ENCODE results near the gene C12orf57.

DNA sequence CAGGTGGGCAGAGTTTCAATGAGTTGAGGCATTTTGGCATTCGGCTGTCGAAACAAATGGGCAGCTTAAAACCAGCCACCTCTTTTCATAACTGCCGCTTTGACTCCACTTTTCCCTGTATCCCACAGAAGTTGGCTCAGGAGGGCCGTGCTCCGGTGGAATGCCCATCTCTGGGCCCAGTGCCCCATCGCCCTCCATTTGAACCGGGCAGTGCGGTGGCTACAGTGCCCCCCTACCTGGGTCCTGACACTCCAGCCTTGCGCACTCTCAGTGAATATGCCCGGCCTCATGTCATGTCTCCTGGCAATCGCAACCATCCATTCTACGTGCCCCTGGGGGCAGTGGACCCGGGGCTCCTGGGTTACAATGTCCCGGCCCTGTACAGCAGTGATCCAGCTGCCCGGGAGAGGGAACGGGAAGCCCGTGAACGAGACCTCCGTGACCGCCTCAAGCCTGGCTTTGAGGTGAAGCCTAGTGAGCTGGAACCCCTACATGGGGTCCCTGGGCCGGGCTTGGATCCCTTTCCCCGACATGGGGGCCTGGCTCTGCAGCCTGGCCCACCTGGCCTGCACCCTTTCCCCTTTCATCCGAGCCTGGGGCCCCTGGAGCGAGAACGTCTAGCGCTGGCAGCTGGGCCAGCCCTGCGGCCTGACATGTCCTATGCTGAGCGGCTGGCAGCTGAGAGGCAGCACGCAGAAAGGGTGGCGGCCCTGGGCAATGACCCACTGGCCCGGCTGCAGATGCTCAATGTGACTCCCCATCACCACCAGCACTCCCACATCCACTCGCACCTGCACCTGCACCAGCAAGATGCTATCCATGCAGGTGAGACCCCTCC lies 5.2 kb upstream of the C12orf57 start:
- TF ChIP-seq, protein P1, sequence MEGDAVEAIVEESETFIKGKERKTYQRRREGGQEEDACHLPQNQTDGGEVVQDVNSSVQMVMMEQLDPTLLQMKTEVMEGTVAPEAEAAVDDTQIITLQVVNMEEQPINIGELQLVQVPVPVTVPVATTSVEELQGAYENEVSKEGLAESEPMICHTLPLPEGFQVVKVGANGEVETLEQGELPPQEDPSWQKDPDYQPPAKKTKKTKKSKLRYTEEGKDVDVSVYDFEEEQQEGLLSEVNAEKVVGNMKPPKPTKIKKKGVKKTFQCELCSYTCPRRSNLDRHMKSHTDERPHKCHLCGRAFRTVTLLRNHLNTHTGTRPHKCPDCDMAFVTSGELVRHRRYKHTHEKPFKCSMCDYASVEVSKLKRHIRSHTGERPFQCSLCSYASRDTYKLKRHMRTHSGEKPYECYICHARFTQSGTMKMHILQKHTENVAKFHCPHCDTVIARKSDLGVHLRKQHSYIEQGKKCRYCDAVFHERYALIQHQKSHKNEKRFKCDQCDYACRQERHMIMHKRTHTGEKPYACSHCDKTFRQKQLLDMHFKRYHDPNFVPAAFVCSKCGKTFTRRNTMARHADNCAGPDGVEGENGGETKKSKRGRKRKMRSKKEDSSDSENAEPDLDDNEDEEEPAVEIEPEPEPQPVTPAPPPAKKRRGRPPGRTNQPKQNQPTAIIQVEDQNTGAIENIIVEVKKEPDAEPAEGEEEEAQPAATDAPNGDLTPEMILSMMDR (IDR thresholded peaks at IDR 0.05), result peak in 1 of 6 experiments; percentile 4
- TF ChIP-seq POLR2A (IDR thresholded peaks at IDR 0.05), result peak in 1 of 2 donors; percentile 5
